H9 (cell line): ENCODE data around the gene FSTL4. TPM values are rescaled to one million over a fixed set of nuclear protein-coding genes. Genes with fewer than 3 reads are reported as not detected.

Experiments
- DNase-seq: peaks from one replicate; pipeline ENCODE4 v3.0.0-alpha.2; 2017
- H2AFZ ChIP-seq: one replicate; pipeline ENCODE4 v1.6.1; 2013; ENCODE audit warnings: mild to moderate bottlenecking, low read length, control low read depth, moderate library complexity
- H2AK5ac ChIP-seq: 2 replicates; pipeline ENCODE4 v1.6.1; 2013; ENCODE audit warnings: low read length, control low read depth, mixed read lengths; ENCODE audit not compliant: insufficient read length
- H2BK120ac ChIP-seq: one replicate; pipeline ENCODE4 v1.6.1; 2013; ENCODE audit warnings: low read depth, mild to moderate bottlenecking, low read length, control low read depth, inconsistent platforms; ENCODE audit not compliant: poor library complexity, severe bottlenecking
- H2BK12ac ChIP-seq: 2 replicates; pipeline ENCODE4 v1.6.1; 2013; ENCODE audit warnings: low read length, control low read depth, mixed read lengths, low read depth; ENCODE audit not compliant: insufficient read length
- H2BK15ac ChIP-seq: 2 replicates; pipeline ENCODE4 v1.6.1; 2013; ENCODE audit warnings: low read depth, low read length, control low read depth
- H2BK20ac ChIP-seq: one replicate; pipeline ENCODE4 v1.6.1; 2013; ENCODE audit warnings: low read depth, mild to moderate bottlenecking, low read length, control low read depth, inconsistent platforms; ENCODE audit not compliant: poor library complexity, severe bottlenecking
- H2BK5ac ChIP-seq: 2 replicates; pipeline ENCODE4 v1.6.1; 2013; ENCODE audit warnings: low read length, control low read depth, mixed read lengths; ENCODE audit not compliant: insufficient read length
- H3K14ac ChIP-seq: 2 replicates; pipeline ENCODE4 v1.6.1; 2013; ENCODE audit warnings: low read length, control low read depth; ENCODE audit not compliant: insufficient read depth
- H3K18ac ChIP-seq: 2 replicates; pipeline ENCODE4 v1.6.1; 2013; ENCODE audit warnings: low read depth, mild to moderate bottlenecking, mixed read lengths, low read length, control low read depth; ENCODE audit not compliant: insufficient read length
- H3K23ac ChIP-seq: 2 replicates; pipeline ENCODE4 v1.6.1; 2013; ENCODE audit warnings: low read length, control low read depth, mixed read lengths, low read depth; ENCODE audit not compliant: insufficient read length
- H3K23me2 ChIP-seq: 2 replicates; pipeline ENCODE4 v1.6.1; 2013; ENCODE audit warnings: low read depth, mild to moderate bottlenecking, mixed read lengths, low read length, control low read depth; ENCODE audit not compliant: insufficient read length, poor library complexity, severe bottlenecking
- H3K27ac ChIP-seq: 2 replicates; pipeline ENCODE4 v1.5.1; 2013; ENCODE audit warnings: low read length, control low read depth, mixed read lengths, low read depth; ENCODE audit not compliant: insufficient read length
- H3K27me3 ChIP-seq: 2 replicates; pipeline ENCODE4 v1.6.1; 2013; ENCODE audit warnings: low read length, control low read depth, inconsistent platforms; ENCODE audit not compliant: insufficient read depth
- H3K4ac ChIP-seq: 2 replicates; pipeline ENCODE4 v1.6.1; 2013; ENCODE audit warnings: low read depth, mild to moderate bottlenecking, control low read depth, inconsistent platforms, low read length, moderate library complexity
- H3K4me1 ChIP-seq: 2 replicates; pipeline ENCODE4 v1.6.1; 2013; ENCODE audit warnings: low read length, control low read depth, inconsistent platforms; ENCODE audit not compliant: insufficient read depth
- H3K4me2 ChIP-seq: 2 replicates; pipeline ENCODE4 v1.6.1; 2013; ENCODE audit warnings: low read length, control low read depth, mixed read lengths; ENCODE audit not compliant: insufficient read length, insufficient read depth
- H3K56ac ChIP-seq: 2 replicates; pipeline ENCODE4 v1.6.1; 2013; ENCODE audit warnings: low read depth, mild to moderate bottlenecking, mixed read lengths, low read length, control low read depth; ENCODE audit not compliant: insufficient read length
- H3K79me1 ChIP-seq: 2 replicates; pipeline ENCODE4 v1.6.1; 2013; ENCODE audit warnings: low read depth, mild to moderate bottlenecking, moderate library complexity, low read length, control low read depth, inconsistent platforms; ENCODE audit not compliant: insufficient read depth, poor library complexity, severe bottlenecking
- H3K79me2 ChIP-seq: 2 replicates; pipeline ENCODE4 v1.6.1; 2013; ENCODE audit warnings: low read length, control low read depth, inconsistent platforms; ENCODE audit not compliant: insufficient read depth
- H3K9ac ChIP-seq: 2 replicates; pipeline ENCODE4 v1.6.1; 2013; ENCODE audit warnings: low read length, control low read depth, mixed read lengths; ENCODE audit not compliant: insufficient read length; ENCODE audit errors: extremely low read depth
- H3K9me3 ChIP-seq: one replicate; pipeline ENCODE4 v1.6.1; 2013; ENCODE audit warnings: low read depth, low read length, inconsistent platforms; ENCODE audit not compliant: control insufficient read depth
- H3T11ph ChIP-seq: one replicate; pipeline ENCODE4 v1.6.1; 2013; ENCODE audit warnings: mild to moderate bottlenecking, low read length, control low read depth, inconsistent platforms
- H4K20me1 ChIP-seq: one replicate; pipeline ENCODE4 v1.6.1; 2013; ENCODE audit not compliant: control insufficient read depth, insufficient read length, insufficient read depth
- H4K5ac ChIP-seq: 2 replicates; pipeline ENCODE4 v1.6.1; 2013; ENCODE audit warnings: low read depth, mild to moderate bottlenecking, mixed read lengths, low read length, control low read depth; ENCODE audit not compliant: insufficient read length
- H4K8ac ChIP-seq: replicated peaks from 2 replicates; pipeline ENCODE4 v1.6.1; 2013; ENCODE audit warnings: low read length, control low read depth, mixed read lengths, low read depth; ENCODE audit not compliant: insufficient read length
- H4K91ac ChIP-seq: 2 replicates; pipeline ENCODE4 v1.6.1; 2013; ENCODE audit warnings: low read depth, mild to moderate bottlenecking, moderate library complexity, mixed read lengths, low read length, control low read depth; ENCODE audit not compliant: insufficient read length
- H3K27ac Mint-ChIP-seq, 3 experiments: 2 replicates in 2 of 3; 3 replicates in 1 of 3; pipeline ENCODE4 v1.8.0; 2020 to 2021; ENCODE audit warnings: mixed read lengths in 3 of 3, mild to moderate bottlenecking in 1 of 3, moderate library complexity in 1 of 3
- H3K27me3 Mint-ChIP-seq: 2 replicates; pipeline ENCODE4 v1.8.0; 2021; ENCODE audit warnings: low read depth, mild to moderate bottlenecking, moderate library complexity, mixed read lengths
- H3K36me3 Mint-ChIP-seq, 3 experiments: 2 replicates in 2 of 3; 3 replicates in 1 of 3; pipeline ENCODE4 v1.8.0; 2020 to 2021; ENCODE audit warnings: low read depth in 3 of 3, mixed read lengths in 3 of 3; ENCODE audit not compliant: insufficient read depth in 1 of 3
- H3K4me1 Mint-ChIP-seq, 2 experiments: 2 replicates each; pipeline ENCODE4 v1.8.0; 2020; ENCODE audit warnings: mixed read lengths in 2 of 2
- H3K4me3 Mint-ChIP-seq, 2 experiments: 2 replicates in 1 of 2; 3 replicates in 1 of 2; pipeline ENCODE4 v1.8.0; 2020 to 2021; ENCODE audit warnings: mild to moderate bottlenecking in 2 of 2, mixed read lengths in 2 of 2, moderate library complexity in 1 of 2
- H3K9me3 Mint-ChIP-seq, 2 experiments: 2 replicates in 1 of 2; 3 replicates in 1 of 2; pipeline ENCODE4 v1.8.0; 2020; ENCODE audit warnings: mild to moderate bottlenecking in 2 of 2, mixed read lengths in 2 of 2, moderate library complexity in 1 of 2
- CTCF ChIP-seq: fragments of 200-600 bp; sonication (generic); conservative IDR thresholded peaks from 3 replicates; pipeline ENCODE4 v1.8.0; 2021; ENCODE audit warnings: antibody characterized with exemption, mild to moderate bottlenecking
- WGBS: extraction: QIAGEN DNeasy Blood & Tissue Kit; methylation state at CpG from one replicate; pipeline ENCODE4 v1.1.7; 2013; ENCODE audit warnings: missing lambda C conversion rate, low lambda C conversion rate, mixed read lengths; ENCODE audit not compliant: insufficient read length; ENCODE audit errors: extremely low coverage; 5-methylcytosine and 5-hydroxymethylcytosine counted together
- total RNA-seq: library from RNA; stranded (reverse); gene quantifications from 2 replicates; pipeline ENCODE4 v1.2.1, GENCODE V29; 2021

FSTL4 gene
- total RNA-seq, 1 experiment from 2014 or later: 5.7 TPM

GRCh38 chr5:133225671-133226152, 386.6 kb downstream of the FSTL4 start:
- H3K56ac ChIP-seq: no peak overlapping the region

More at GRCh38 chr5:133225671-133226152, 386.6 kb downstream of the FSTL4 start:
- no peak overlapping the region for H3K27ac Mint-ChIP-seq
- Histone ChIP-seq H3K4me1 (no peaks in the 10 kb centered on the region), H2AK5ac (no peak overlapping the region), H3K18ac (no peak overlapping the region), H2BK20ac (no peak overlapping the region), H3K27me3 (no peaks in the 10 kb centered on the region), H4K20me1 (no peaks in the 10 kb centered on the region), H4K91ac (no peak overlapping the region), H4K5ac (no peak overlapping the region), H3K9me3 (no peaks in the 10 kb centered on the region), H2BK12ac (no peak overlapping the region), H3K14ac (no peak overlapping the region), H3K4me2 (no peak overlapping the region), H2BK5ac (no peak overlapping the region), H2BK15ac (no peak overlapping the region), H3K23me2 (no peaks in the 10 kb centered on the region), H3K4ac (no peak overlapping the region), H3T11ph (no peak overlapping the region), H3K9ac (no peak overlapping the region), H2BK120ac (no peak overlapping the region), H3K23ac (no peak overlapping the region), H3K27ac (no peak overlapping the region), H2AFZ (no peak overlapping the region), H3K79me2 (no peaks in the 10 kb centered on the region), H3K79me1 (no peaks in the 10 kb centered on the region), H4K8ac (no peak overlapping the region)
- H3K36me3 Mint-ChIP-seq: no peaks in the 10 kb centered on the region
- no peaks in the 10 kb centered on the region for H3K9me3 Mint-ChIP-seq
- H3K4me3 Mint-ChIP-seq: no peak overlapping the region
- H3K4me1 Mint-ChIP-seq: peaks cover 5 to 7% of the 10 kb centered on the region in 2 experiments; a peak in 3 of 4 replicates
- H3K27me3 Mint-ChIP-seq: no peaks in the 10 kb centered on the region; the same call in 1 of the 2 replicates
- TF ChIP-seq CTCF: no peak
- no CpG with 5 or more reads among the region's 7 CpGs for WGBS
- no peak for DNase-seq
